HG03432 (cell line): ENCODE measurements around the gene RAB3IL1.

Experiments
- ATAC-seq: cut with Tn5 transposase; IDR thresholded peaks from one replicate; pipeline ENCODE4 v1.9.1; 2021; ENCODE audit warnings: mild to moderate bottlenecking, moderate library complexity; ENCODE audit not compliant: unreplicated experiment

RAB3IL1 gene

GRCh38 chr11:61919705-61920631 is 2.6 kb upstream of the RAB3IL1 start:
- ATAC-seq: no peak

DNA sequence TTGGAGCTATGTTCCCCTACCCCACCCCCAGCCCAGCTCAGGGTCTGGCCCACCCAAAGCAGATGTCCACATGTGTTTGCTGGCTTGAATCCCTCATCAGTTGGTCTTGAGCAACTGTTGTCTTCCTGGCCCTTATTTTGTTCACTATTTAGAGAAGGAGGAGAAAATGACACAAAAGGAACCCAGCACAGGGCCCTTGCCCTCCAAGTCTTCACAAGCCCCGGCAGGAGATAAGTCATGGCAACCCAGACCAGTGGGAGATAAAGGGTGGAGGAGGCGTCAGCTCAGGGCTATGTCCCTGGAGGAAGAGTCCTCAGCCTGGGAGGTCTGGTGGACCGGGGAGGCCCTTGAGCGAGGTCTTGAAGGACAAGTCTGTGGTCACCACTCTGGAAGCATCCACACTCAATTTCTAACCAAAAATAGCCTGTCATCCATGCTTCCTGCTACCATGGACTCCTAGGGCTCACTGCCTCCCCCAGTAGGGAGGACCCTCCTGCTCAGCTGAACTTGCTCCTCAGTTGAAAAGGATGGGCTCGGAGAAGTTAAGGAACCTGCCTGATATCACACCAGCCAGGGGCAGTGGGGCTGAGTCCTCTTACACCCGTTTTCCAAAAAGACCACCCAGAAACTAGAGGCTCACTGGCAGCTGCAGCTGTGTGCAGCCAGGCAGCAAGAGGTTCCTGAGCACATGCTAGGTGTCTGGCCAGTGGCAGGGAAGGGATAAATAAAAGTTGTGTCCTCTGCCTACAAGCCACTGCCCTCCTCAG is 1.8 kb upstream of the RAB3IL1 start:
- ATAC-seq: no peak

DNA sequence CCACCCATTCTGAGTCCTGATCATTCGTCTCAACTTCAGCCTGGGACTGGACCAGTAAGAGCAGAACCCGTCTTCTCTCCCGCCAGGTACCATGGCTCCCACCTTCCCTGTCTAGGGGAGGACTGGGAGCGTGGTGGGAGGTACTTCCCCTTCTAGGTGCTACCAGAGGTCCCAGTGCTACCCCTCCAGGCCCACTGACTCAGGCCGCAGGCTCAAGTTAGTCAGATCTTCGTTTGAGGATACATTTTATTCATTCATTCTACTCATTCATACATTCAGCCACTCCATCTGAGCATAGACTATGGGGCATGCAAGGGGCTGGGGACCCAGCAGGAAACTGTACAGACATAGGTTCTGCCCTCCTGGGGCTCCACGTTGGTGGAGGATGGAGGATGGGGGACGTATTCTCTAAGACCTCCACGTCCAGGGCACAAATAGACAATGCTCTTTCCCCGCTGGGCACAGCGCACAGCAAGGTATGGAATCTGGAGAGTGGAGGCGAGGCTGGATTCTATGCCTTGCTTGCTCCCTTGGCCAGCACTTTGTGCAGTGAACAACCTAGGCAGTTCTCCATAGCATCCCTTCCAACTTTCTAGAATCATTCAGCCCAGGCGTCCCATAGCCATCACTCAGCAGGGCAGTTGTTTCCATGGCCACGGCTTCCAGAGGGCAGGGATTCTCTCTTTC is 1.0 kb upstream of the RAB3IL1 start:
- ATAC-seq: no peak

DNA sequence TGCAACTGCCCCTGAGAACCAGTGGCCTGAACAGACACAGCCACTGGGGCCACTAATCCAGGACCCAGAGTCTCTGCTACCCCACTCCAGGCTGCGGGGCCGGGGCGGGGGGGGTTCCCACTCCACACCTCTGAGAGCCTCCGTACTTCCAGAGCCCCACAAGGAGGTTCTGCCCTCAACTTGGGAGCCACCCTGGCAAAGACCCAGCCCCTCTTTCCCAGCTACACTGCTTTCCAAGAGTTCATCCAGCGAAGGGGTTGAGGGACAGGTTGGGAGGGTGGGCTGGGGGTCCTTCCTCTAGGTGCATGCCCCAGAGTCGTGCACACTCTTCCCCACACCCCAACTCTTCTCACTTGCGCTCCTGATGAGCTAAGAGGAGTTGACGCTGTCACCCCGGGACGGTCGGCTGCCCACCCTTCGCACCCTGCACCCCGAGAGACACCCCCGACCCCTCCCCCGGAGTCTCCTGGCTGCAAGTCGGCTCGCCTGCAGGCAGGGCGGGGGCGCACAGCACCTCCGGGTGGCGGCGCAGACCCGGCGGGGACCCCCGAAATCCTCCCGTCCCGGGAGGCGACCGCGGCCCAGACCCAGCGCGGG is 531 bp downstream of the RAB3IL1 start:
- no peak for ATAC-seq

GRCh38 chr11:61914471-61915171 is 2.7 kb downstream of the RAB3IL1 start:
- ATAC-seq: no peak

- ATAC-seq: no peak
Observed at GRCh38 chr11:61913699-61914395, 3.5 kb downstream of the RAB3IL1 start.

- no peak for ATAC-seq
Observed at GRCh38 chr11:61912991-61913698, 4.2 kb downstream of the RAB3IL1 start.

- ATAC-seq: no peak
Observed at GRCh38 chr11:61912530-61912898, 4.9 kb downstream of the RAB3IL1 start.

DNA sequence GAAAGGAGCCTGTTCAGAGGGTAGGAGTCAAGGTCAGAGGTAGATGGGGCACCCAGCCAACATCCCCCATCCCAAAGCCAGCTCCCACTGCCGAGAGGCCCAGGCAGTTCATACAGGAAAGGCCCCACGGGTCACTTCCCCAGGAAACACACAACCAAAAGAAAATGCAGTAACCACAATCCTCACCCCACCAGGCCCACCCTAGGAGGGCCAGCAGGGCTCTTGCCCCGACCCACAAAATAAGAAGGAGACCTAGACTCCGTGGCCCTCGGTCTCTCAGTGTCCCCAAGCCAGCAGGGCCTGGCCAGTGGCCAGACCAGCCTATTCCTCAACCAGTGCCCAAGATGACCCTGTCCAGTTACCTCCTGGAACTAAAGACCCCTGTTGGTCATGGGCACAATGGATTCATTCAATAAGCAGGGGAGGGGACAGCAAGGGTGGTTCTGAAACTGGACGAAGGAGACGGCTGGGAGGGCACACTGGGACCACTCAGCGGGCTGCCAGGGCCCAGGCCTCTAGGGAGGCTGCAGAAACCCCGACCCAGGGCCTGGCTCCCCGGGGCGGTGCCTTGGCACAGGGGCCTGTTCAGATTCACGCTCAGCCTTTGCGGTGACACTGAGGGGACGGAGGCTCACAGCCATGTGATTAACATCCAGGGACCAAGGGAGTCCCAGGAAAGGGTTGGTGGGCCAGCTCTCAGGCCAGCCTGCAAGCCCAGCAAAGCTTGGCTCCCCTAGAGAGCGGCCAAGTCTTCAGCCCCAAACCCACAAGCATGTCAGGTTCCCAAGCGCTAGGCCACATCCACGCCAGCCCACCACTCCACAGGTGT is 5.5 kb downstream of the RAB3IL1 start:
- ATAC-seq: no peak

DNA sequence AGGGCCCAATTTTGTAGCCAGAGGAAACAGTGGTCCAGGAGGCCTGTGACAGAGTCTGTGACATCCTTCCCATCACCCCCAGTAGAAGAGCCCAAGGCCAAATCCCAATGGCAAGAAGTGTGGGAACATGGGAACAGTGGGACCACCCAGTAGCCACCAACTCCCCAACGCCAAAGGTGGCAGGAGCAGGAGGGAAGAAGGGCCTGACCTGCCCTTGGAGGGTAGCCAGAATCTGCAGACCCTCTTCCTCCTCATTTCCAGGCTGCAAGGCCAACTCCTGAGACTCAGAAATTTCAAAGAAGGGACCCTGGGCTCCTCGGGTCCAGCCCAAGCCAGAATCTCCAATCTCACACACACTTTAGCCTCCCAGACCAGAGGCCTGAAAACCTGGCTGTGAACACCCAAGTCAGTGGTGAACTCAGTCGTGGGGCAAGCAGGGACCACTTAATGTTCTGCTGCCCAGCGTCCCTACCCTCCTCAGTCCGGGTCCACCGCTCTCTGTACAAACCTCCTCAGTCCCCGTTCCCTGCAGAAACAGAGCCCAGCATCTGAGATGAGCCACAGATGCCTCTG is 6.2 kb downstream of the RAB3IL1 start:
- no peak for ATAC-seq

- ATAC-seq: no peak
Observed at GRCh38 chr11:61910187-61911127, 6.9 kb downstream of the RAB3IL1 start.

- ATAC-seq: no peak
Observed at GRCh38 chr11:61908730-61909316, 8.5 kb downstream of the RAB3IL1 start.

- no peak for ATAC-seq
Observed at GRCh38 chr11:61907871-61908729, 9.3 kb downstream of the RAB3IL1 start.

GRCh38 chr11:61907282-61907681 is 10.1 kb downstream of the RAB3IL1 start:
- ATAC-seq: no peak

DNA sequence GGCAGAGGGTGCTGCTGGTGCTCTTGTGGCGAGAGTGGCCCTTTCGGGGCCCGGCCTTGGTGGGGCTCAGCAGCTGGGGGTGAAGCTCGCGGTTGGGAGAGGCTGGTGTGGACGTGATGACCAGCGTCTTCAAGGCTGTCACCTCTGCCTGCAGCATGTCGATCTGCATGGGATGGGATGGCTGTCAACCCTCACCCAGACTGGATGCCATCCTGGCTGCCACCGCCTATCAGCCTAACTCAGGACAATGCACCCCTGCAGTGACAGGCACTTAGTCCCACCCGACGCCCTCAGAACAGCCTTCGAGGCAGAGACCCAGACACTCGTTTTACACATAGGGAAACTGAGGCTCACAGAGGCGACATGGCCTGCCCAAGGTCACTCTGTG is 10.8 kb downstream of the RAB3IL1 start:
- no peak for ATAC-seq
